HepG2 (cell line): ENCODE results near the gene PCYOX1L. TPM values are rescaled to one million over a fixed set of nuclear protein-coding genes. Genes with fewer than 3 reads are reported as not detected.

Experiments used
- AFF4 ChIP-seq: sonication (generic); formaldehyde crosslinking; IDR thresholded peaks from 2 replicates; pipeline ENCODE4 v1.4.0; 2020; ENCODE audit warnings: missing genetic modification reagents
- HNF4A ChIP-seq: sonication (generic); formaldehyde crosslinking; IDR thresholded peaks from 2 replicates; pipeline ENCODE4 v1.4.0; 2020; ENCODE audit warnings: missing genetic modification reagents
- NFAT5 ChIP-seq: sonication (generic); formaldehyde crosslinking; IDR thresholded peaks from 2 replicates; pipeline ENCODE4 v1.4.0; 2020; ENCODE audit warnings: missing genetic modification reagents
- YY1 ChIP-seq: IDR thresholded peaks from 2 replicates; pipeline ENCODE4 v1.6.1; 2011; ENCODE audit warnings: low read length, low read depth, moderate library complexity, mild to moderate bottlenecking; ENCODE audit not compliant: insufficient read depth, insufficient replicate concordance
- ZNF18 ChIP-seq: sonication (generic); formaldehyde crosslinking; IDR thresholded peaks from 2 replicates; pipeline ENCODE4 v1.8.0; 2022; ENCODE audit warnings: mild to moderate bottlenecking, missing genetic modification reagents; ENCODE audit not compliant: insufficient replicate concordance
- ZNF224 ChIP-seq: sonication (generic); formaldehyde crosslinking; IDR thresholded peaks from 2 replicates; pipeline ENCODE4 v1.5.0; 2020; ENCODE audit warnings: mild to moderate bottlenecking, missing genetic modification reagents
- ZSCAN31 ChIP-seq: sonication (generic); formaldehyde crosslinking; IDR thresholded peaks from 2 replicates; pipeline ENCODE4 v1.5.0; 2020; ENCODE audit warnings: low read depth, mild to moderate bottlenecking, missing genetic modification reagents
- polyA plus RNA-seq, 8 experiments: library from polyadenylated mRNA; depleted of rRNA in 3 of 8; stranded (reverse) in 7 of 8; unstranded in 1 of 8; fragments of >200 nt; fragmentation: Illumina TruSeq in 4 of 8; extraction: Trizol in 4 of 8; gene quantifications; 2 replicates each; pipeline versions ENCODE4 v1.2.1 to v1.2.3, GENCODE V29; 2011 to 2016; ENCODE audit warnings: low read depth in 4 of 8, missing spikeins in 1 of 8, mixed read lengths in 1 of 8; ENCODE audit not compliant: insufficient read depth in 1 of 8
- total RNA-seq, 5 experiments: library from RNA; depleted of rRNA; stranded (reverse); fragments of >200 nt; fragmentation: Illumina TruSeq; extraction: Trizol; gene quantifications; 2 replicates each; pipeline ENCODE4 v1.2.3, GENCODE V29; 2016; ENCODE audit warnings: low read depth in 1 of 5

PCYOX1L gene
- total and polyA plus RNA-seq, 2 of the 13 experiments (the other 11 are each of a cell fraction or from before 2014, with no cell fraction given), result 1.00 to 3.7 TPM

GRCh38 chr5:149348518-149348917 lies 9.3 kb upstream of the PCYOX1L start (continued):
- TF ChIP-seq ZSCAN31 (CRISPR knock-in tag) (no peak), NFAT5 (no peak), HNF4A (no peak), AFF4 (no peak), YY1 (no peak), ZNF18 (CRISPR knock-in tag) (no peak), ZNF224 (no peak)
- TF ChIP-seq, all 625 proteins: peak for 0
